Cerebellar cortex (tissue), 1 donor: Measurements from ENCODE around the gene CFAP141.
A peak's percentile ranks its signal among the peaks of the same experiment; 100 is the strongest.
"Not testable (repeated sequence)": the region's sequence is repeated elsewhere in the genome, so short reads cannot be mapped to it uniquely, and the experiment has no call there.

ENCODE experiments used
- DNase-seq: peaks from one replicate; pipeline ENCODE4 v3.0.0-alpha.2; 2015; ENCODE audit warnings: low spot score

CFAP141 gene

DNA sequence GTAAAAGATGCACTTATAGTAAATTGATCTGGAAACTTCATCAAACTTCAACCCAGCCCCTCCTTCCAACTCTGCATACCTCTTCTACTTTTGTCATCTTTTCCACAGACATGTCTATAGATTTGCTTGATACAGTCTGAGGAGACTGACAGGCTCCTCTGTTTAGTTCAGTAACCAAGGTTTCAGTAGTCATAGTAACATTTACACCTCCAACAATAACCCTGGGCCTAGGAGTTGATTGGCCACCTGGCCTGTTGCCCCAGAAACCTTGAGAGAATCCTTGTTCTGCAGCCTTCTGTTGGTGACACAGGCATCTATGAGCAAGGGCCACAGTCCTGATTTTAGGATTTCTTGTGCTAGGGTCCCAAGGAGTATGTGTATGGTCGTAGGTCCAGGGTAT lies at the start of gene CFAP141:
TSS of gene CFAP141 (minus strand) at position 138 of the 400 bp plus-strand sequence. CDS start at position 112, 26 bp downstream.
- DNase-seq: peak; percentile 26

DNA sequence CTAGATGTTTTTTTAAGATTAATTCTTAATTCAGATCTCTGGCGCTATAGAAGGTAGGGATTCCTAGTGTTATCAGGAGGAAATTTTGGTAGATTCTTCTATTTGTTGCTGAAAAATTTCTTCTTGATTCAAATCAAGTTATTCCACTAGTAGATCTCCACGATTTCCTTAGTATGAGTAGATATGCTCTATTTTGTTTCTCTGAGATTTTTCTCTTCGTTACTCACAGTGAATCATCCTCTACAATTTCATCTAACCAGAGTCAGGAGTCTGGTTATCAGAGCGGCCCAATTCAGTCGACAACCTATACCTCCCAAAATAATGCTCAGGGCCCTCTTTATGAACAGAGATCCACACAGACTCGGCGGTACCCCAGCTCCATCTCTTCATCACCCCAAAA lies 47.5 kb upstream of the CFAP141 start:
- DNase-seq: no peak

DNA sequence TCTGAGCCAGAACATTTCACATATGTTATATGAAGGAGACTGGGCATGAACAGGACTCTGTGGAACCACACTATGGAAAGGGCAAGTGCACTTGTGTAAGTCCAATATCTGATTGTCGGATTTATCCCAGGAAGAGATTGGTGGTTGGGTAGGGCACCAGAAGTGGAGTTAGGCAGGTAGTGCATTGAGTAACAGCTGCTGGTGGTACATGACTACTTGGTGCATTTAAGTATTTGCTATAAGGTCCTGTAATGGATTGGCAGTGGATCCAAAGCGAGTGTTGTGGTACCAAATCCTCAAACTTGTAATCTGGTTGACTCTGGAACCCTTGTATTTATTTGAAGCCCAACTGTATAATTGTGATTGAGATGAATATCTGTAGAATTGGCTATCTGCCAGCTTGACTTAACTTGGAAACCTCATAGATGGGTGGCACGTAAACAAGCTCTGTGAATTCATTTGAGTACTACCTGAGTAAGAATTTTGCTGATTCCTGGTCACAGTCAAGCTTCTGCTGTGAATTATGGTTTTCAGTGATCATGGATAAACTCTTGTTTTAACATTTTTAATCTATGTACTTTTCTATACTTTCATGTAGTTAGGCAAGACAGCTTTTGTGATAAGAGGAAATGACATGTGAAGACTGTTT lies 35.7 kb upstream of the CFAP141 start:
- no peak for DNase-seq

DNA sequence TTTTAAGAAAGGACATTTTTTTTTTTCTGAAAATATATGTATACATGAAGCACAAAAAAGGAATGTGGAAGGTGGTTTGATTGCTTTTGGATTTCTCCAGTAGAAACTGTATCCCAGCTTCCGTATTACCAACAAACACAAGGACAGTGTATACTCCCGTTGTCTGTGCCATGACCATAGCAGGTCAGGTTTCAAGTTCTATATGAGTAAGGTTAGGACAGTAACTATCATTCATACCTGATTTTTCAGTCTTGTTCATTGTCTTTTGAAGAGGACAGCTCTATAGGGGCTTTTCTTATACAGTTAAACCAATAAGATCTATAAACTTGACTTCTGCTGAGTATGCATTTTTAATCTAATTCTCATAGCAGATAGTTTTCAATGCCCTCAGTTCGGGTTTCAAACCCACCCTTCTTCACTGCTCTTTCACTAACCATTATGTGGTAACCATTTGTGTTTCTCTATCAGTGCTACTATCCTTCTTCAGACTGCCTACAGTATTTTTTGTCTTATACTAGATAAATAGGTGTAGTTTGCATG lies 34.2 kb upstream of the CFAP141 start:
- DNase-seq: no peak

DNA sequence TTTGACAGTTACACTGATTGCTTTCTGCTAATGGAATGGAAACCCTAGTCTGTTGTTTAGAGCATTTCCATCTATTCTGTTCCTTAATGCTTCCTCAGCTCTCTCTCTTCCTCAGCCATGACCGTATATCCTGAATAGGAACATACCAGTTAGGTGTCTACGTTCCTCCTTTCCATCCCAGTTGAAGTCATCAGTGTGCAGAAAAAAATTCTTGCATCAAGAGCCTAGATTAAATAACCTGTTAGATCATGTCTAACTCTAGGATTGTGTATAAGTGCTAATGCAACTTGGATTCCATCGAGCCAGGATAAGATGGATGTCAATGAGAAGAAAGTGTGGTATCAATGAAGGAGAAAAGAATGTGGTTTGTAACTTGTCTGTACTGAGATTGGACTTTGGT lies 33.4 kb upstream of the CFAP141 start:
- DNase-seq: no peak

DNA sequence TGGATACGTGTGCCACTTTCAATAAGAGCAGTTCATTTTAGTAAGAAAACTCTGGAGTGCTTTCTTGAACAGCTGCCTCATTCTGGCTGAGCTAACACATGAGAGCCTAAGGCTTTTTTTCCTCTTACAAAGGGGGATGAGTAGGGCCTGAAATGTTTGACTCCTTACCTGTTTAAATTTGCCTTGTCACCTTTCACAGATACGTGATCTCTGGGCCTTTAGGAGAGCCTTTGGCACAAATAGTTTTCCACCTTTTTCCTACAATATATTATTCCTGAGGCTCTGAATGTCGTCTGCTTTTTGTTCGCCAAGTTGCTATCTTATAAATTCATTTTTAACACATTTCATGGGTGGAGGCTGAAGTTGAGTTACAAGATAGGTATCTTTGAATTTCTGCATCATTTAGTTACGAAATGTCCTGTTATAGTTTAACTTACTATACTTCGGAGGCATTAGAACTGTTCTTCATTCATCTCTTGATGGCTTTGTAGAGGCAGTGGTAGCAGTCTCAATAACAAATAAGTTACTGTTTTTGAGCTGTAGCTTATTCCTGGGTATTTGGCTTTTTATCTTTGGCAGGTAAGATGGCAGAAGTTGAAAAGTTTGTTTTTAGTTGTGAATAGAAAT lies 31.9 kb upstream of the CFAP141 start:
- no peak for DNase-seq

DNA sequence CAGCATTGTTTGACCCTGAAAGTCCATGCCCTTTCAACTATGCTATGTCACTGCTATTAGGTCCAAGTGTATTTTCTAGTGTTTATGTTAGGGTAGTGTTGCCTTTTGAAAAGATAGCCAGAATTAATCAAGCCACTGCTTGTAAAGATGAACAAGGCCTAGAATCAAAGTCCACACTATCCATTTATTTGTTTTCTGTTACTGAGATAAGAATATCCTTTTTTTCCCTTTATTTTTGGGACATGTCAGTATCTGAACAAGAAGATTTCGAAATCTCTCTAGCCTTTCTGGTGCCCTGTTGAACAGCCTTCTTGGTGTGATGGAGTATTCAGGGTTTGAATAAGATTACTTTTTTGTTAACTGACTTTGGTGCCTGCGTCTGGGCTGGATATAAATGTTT lies 31.3 kb upstream of the CFAP141 start:
- no peak for DNase-seq

DNA sequence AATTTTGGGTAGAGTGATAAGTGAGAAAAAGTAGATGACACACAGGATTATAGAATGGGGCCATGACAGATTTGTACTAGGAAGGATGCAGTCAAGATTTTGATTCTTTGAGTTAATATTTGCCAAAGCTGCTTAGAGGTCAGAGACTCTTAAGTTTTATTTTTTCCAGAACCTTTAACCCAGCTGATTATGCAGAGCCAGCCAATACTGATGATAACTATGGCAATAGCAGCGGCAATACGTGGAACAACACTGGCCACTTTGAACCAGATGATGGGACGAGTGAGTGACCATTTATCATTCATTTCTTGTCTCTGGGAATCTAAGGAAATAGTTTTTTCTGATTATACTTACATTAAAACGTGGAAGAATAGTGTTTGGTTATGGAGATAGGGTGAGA lies 30.7 kb upstream of the CFAP141 start:
- no peak for DNase-seq

DNA sequence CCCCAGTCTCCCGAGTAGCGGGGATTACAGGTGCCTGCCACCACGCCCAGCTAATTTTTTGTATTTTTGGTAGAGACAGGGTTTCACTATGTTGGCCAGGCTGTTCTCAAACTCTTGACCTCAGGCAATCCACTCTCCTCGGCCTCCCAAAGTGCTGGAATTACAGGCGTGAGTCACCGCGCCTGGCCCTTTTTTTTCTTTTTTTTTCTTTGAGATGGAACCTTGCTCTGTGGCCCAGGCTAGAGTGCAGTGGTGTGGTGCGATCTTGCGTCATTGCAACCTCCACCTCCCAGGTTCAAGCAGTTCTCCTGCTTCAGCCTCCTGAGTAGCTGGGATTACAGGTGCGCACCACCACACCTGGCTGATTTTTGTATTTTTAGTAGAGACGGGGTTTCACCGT lies 27.0 kb upstream of the CFAP141 start:
- DNase-seq: not testable (repeated sequence)

DNA sequence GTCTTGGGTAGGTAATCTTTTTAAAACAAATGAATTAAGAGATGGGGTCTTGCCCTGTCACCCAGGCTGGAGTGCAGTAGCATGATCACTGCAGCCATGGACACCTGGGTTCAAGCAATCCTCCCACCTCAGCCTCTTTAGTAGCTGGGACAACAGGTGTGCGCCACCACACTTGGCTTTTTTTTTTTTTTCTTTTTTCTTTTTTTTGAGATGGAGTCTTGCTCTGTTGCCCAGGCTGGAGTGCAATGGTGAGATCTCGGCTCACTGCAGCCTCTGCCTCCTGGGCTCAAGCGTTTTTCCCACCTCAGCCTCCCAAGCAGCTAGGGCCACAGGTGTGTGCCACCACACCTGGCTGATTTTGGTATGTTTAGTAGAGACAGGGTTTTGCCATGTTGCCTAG lies 25.0 kb upstream of the CFAP141 start:
- not testable (repeated sequence) for DNase-seq

DNA sequence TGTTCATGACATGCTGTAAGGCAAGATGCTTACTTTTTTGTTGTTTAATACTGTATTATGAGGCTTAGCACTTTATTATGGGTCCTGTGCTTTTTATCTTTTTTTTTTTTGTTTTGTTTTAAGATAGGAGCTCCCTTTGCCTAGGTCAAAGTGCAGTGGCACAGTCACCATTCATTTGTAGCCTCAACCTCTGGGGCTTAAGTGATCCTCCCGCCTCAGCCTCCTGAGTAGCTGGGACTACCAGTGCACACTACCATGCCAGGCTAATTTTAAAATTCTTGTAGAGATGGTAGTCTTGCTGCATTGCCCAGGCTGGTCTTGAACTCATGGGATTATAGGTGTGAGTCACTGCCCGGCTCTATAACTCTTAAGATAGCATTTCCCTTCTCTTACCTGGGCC lies 19.2 kb upstream of the CFAP141 start:
- DNase-seq: no peak

DNA sequence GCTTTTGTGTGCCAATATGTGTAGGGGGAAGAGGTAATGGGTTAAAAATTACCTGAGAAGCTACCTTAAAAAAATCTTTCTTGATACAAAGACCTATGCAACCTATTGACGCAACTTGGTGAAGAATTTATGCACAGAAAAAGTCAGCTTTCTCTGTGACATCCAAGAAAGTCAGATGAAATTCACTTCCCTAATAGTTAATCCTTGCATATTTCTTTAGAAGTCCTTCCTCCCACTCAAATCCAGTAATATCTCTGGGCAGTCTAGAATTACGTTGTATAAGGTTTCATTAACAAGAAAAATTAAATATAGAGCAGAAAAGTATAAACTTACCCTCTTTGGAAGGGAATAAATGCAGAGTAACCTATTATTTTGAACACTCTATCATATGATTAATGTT lies 17.5 kb upstream of the CFAP141 start:
- no peak for DNase-seq

DNA sequence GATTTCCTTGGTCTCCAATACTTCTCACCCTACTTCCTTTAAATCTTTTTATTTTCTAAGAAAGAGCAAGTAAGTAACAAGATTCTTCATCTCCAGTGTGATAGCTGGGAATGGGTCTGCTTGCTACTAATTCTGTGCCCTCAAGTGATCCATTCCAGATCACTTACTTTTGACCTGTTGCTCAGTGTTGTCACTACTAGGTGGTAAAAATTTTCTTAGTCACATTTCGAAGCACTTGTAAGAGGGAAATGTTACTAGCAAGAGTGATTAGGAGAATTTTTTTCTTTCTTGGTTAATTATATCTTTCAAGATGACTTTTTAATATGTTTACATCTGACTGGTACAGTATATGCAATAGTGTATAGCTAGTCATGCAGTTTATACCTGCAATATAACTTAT lies 16.8 kb upstream of the CFAP141 start:
- DNase-seq: no peak

DNA sequence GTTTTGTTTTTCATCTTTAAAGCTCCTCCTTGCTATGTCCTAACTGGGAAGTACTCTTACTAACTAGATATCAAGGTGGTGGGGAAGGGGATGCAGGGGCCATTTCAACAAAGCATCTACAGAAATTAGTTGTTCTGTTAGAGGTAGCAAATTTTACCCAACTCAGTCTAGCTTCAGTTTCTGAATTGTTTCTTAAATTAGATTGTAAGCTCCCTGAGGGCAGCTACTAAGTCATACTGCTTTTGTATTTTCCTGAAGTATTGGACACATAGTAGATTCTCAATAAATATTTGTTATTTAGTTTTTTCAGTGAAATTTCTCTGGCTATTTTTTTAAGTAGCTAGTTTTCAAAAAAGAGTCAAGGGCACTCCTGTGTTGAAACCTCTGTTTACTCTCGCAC lies 16.4 kb upstream of the CFAP141 start:
- no peak for DNase-seq

DNA sequence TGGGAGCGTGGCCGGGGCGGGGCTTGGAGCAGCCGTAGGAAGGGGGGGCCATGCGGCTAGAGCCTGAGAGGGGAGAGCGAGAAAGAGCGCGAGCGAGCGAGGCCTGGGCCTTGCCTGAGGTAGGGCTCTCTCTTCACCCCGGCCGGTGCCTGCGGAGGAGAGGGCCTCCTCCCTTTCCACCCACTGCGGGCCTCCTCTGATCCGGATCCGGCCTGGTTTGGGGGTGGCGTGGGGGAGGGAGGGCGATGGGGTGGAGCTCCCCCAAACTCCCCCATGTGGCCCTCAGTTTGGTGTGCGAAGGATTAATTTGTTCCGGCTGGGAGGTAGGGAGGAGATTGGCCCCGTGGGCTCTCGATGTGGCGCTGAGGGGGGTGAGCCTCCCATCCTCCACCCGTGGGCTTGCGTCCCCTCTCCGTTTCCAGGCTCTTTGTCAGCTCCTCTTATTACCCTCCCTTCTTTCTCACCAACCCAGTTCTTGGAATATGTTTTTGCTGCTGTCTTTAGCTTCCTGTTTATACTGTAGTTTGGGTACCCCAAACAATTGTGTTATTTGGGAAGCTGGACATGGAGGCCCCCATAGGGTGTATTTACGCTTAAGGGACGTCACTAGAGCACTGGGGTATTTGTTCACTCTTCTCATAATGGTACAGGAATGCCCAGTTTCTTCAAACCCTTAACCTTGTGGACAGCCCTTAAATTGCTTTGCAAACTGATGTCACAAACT lies 15.3 kb upstream of the CFAP141 start:
- peak; percentile 39 for DNase-seq

DNA sequence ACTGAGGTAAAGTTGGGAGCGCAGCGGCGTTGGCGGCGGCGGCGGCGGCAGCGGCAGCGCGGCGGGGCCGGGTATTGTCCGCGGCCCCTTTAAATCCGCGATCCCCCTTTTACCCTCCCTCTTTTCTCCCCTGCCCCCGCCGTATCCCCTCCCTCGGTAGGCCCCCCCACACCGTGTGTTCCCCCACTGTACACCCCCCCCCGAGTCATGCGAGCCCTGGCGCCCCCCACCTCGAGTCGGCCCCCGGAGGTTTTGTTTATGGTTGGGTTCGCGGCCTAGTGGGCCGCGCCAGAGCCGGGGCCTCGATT lies 14.8 kb upstream of the CFAP141 start:
- DNase-seq: no peak

DNA sequence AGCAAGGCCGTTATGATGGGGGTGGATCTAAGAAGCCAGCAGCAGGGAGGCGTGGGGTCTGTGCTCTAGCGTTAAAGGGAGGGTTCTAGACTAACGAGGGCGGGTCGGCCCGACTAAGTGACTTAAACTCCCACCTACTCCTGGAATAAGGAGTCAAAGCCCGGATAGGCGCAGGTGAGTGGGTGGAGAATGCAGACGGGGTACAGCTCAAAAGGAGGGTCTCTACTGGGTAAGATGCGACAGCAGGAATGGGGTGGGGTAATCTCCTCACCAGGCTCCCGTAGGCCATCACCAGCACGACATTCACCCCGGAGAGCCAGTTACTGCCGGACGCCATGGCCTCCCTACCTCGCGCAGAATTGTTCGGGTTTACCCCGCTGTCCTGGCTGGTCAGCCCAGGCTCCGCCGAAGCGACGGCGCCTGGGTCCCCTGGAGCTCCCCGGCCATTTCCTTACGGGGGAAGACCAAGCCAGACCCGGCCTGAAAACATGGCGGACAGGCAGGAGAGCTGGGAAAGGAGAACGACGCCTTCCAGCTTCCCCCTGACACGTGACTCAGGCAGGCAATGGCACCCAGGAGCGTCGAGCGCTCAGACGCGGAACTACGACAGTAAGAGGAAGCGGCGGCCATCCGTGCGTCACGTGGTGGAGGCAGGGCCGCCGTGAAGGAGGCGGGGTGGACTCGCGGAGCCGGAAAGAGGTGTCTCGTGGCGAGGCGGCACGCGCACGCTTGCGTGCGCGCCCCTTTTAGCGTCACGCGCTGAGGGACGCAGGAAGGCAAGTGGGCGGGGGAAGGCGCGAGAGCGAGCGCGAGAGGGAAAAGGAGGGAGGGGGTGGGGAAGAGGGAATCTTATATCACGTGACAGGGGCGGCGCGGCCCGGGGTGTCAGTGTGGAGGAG lies 14.2 kb upstream of the CFAP141 start, which contains the start of gene UBAP2L:
TSS of gene UBAP2L (plus strand) at position 885 of the 899 bp plus-strand sequence. CDS start 4,169 bp downstream, outside the sequence.
- peak; percentile 99 for DNase-seq

DNA sequence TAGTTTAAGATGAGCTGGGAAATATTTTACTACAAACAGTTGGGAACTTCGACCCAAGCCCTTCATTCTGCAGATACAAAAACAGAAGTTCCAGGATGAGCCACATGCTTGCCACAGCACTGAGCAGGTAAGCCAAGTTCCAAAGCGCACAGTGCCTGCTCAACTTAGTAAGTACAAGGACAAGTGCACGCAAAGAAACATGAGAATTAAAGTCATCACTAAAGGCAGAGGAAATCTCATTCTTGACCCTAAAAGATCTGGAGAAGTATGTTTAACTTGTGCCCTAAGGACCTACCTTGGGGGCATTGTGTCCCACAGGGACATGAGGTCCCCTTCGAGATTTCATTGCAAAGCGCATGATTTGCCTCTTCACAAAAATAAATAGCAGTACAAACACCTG lies 13.4 kb upstream of the CFAP141 start:
- DNase-seq: no peak

DNA sequence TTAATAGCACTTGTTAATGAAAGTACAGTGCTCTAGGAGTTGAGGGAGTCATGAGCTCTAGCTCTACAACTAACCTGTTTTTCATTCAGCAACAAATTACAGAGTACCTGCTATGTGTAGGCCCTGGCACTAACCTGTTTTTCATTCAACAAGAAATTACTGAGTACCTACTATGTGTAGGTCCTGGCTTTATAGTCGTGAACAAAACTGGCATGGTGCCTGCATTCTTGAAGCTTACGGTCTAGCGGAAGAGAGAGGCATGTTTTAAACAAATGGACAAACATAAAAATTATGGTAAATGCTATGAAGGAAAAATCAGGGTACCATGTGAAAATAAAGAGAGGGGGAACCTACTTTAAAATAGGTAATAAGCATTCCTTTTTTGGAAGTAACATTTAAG lies 12.4 kb upstream of the CFAP141 start:
- no peak for DNase-seq

DNA sequence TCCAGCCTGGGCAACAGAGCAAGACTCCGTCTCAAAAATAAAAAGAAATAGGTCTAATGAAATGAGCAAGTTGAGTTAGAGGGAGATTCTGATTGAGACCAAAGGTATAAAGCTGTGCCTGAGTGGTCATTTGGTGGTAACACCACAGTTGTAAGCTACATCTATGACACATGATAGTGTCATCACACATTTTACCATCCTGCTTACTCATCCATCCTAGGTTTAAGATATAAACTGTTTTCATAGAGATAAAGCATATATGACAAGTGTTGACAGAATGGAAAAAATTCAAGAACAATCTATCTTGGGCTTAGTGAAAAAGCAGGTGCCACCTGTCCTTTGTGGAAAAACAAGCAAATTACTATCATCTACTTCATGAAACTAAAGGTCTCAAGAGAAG lies 7.1 kb upstream of the CFAP141 start:
- no peak for DNase-seq

DNA sequence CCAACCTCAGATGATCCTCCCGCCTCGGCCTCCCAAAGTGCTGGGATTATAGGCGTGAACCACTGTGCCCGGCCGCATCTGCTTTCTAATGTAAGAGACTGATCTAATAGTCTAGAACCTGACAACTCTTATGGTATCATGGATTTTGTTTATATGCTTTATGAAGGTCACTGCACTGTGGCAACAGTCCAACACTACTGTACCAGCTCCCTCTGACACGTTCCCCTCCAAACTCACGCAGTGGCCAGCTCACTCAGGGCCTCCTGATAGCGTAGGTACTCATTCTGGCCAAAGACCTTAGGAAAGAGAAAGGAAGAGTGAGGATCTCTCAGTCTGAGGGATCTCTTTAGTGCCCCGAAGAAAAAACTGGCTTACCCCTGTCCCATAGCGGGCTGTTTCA lies 6.0 kb upstream of the CFAP141 start:
- DNase-seq: no peak
